Measurements from ENCODE around the gene COG2. TPM values are rescaled to one million over a fixed set of nuclear protein-coding genes. Genes with fewer than 3 reads are reported as not detected.

Gene COG2
- total RNA-seq, 4 donors from 2014 or later: 21.5 to 46.5 (median 27.4) TPM

DNA sequence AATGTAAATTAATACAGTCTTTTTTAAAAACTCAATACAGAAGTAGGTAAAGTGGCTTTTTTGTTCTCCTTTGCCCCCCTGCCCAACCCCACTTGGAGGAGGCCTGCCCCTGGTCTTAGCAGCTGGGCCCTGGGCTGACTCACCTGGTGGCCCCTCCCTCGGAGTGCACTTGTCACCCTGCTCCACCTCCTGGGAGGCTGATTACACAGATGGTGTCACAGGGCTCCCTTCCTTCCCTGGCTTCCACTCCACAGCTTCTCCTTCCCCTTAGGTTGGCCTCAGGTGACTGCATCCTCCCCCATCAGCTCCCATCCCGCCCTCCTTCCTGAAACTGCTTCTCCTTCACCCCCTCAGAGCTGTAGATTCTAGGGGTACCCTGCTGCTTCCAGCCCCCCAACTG is 93.2 kb downstream of the COG2 start:
- H3K36me3 ChIP-seq: no peaks in the 10 kb centered on the region
- no peak for ATAC-seq

DNA sequence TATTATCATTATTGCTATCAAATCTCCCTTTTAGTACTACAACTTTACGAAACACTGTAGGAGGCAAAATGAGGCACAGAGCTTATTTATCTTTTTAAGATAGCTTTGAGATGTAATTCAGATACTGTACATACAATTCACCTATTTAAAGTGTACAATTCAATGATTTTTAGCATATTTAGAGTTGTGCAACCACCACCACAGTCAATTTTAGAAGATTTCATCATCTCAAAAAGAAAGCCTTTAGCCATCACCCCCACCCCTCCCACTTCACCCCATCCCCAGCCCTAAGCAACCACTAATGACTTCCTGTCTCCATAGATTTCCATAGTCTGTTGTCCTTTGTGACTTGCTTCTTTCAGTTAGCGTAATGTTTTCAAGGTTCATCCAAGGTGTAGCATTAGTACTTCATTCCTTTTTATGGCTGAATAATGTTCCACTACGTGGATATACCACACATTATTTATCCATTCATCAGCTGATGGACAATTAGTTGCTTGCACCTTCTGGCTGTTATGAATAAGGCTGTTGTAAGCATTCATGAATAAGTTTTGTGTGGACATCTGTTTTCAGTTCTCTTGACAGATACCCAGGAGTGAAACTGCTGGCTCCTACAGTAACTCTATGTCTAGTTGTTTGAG is 95.5 kb downstream of the COG2 start:
- Histone ChIP-seq H3K36me3 (no peaks in the 10 kb centered on the region), H3K27me3 (no peaks in the 10 kb centered on the region), H3K4me3 (no peak overlapping the region), H3K27ac (no peak overlapping the region), H3K9me3 (no peaks in the 10 kb centered on the region), H3K4me1 (no peaks in the 10 kb centered on the region)
- no peak for TF ChIP-seq POLR2A (IDR thresholded peaks at IDR 0.05)
- TF ChIP-seq, protein P1, sequence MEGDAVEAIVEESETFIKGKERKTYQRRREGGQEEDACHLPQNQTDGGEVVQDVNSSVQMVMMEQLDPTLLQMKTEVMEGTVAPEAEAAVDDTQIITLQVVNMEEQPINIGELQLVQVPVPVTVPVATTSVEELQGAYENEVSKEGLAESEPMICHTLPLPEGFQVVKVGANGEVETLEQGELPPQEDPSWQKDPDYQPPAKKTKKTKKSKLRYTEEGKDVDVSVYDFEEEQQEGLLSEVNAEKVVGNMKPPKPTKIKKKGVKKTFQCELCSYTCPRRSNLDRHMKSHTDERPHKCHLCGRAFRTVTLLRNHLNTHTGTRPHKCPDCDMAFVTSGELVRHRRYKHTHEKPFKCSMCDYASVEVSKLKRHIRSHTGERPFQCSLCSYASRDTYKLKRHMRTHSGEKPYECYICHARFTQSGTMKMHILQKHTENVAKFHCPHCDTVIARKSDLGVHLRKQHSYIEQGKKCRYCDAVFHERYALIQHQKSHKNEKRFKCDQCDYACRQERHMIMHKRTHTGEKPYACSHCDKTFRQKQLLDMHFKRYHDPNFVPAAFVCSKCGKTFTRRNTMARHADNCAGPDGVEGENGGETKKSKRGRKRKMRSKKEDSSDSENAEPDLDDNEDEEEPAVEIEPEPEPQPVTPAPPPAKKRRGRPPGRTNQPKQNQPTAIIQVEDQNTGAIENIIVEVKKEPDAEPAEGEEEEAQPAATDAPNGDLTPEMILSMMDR (IDR thresholded peaks at IDR 0.05 in 4 of 5, conservative IDR thresholded peaks at IDR 0.05 in 1 of 5): no peak
- DNase-seq: no peak
- no peak for ATAC-seq
- intact Hi-C loops (cut with DNase I; ENCODE audit: low total_unique reads) (no loop called here), in situ Hi-C loops (cut with MboI; ENCODE audit: low sequenced_read_pairs in 4 of 4) (no loop called here)

More for the DNA sequence above, 93.2 kb downstream of the COG2 start:
- intact Hi-C loops (cut with DNase I; ENCODE audit: low total_unique reads) (no loop called here), in situ Hi-C loops (cut with MboI; ENCODE audit: low sequenced_read_pairs in 4 of 4) (no loop called here)
- H3K4me3 ChIP-seq: no peak overlapping the region
- peaks cover 5 to 10% of the 10 kb centered on the region in 2 donors for H3K4me1 ChIP-seq
- DNase-seq: no peak
- no peaks in the 10 kb centered on the region for H3K9me3 ChIP-seq
- H3K27me3 ChIP-seq: no peaks in the 10 kb centered on the region
- H3K27ac ChIP-seq: no peak overlapping the region
- no peak for TF ChIP-seq POLR2A (IDR thresholded peaks at IDR 0.05)
- TF ChIP-seq, protein P1 (IDR thresholded peaks at IDR 0.05 in 4 of 5, conservative IDR thresholded peaks at IDR 0.05 in 1 of 5): no peak

GRCh38 chr1:230739564-230740290 is 97.4 kb downstream of the COG2 start:
- ATAC-seq (no peak), DNase-seq (no peak)
- intact Hi-C loops (cut with DNase I; ENCODE audit: low total_unique reads): no loop called here
- H3K27ac ChIP-seq: no peak overlapping the region
- in situ Hi-C loops (cut with MboI; ENCODE audit: low sequenced_read_pairs in 4 of 4): no loop called here
- no peak overlapping the region for H3K4me3 ChIP-seq
- TF ChIP-seq, protein P1 (IDR thresholded peaks at IDR 0.05 in 4 of 5, conservative IDR thresholded peaks at IDR 0.05 in 1 of 5): no peak
- TF ChIP-seq POLR2A (IDR thresholded peaks at IDR 0.05): no peak
- no peaks in the 10 kb centered on the region for H3K4me1 ChIP-seq
- no peaks in the 10 kb centered on the region for H3K9me3 ChIP-seq
- H3K36me3 ChIP-seq: no peaks in the 10 kb centered on the region
- no peaks in the 10 kb centered on the region for H3K27me3 ChIP-seq

Other genes starting within 250 kb of the COG2 start
- 1 to 10 TPM; 1.0 to 4.5 (median 1.9) TPM for gene PGBD5, start 216.1 kb upstream of the COG2 start, total RNA-seq
- gene AGT, start 71.6 kb downstream of the COG2 start, total RNA-seq: 10 to 100 TPM; 17.3 to 49.6 (median 34.5) TPM
- gene CAPN9, start 104.9 kb downstream of the COG2 start, total RNA-seq: not detected
- 100 to 1,000 TPM; 281 to 590 (median 339) TPM for gene C1orf198, start 226.0 kb downstream of the COG2 start, total RNA-seq

All from gastrocnemius medialis (tissue), 4 donors.